ENCODE data around the gene OTOP2. TPM values are rescaled to one million over a fixed set of nuclear protein-coding genes. Genes with fewer than 3 reads are reported as not detected.

OTOP2 gene
- total RNA-seq, 1 experiment from 2014 or later = not detected

GRCh38 chr17:74936470-74936799 lies 12.4 kb downstream of the OTOP2 start:
- peak overlapping the region; percentile 39 for H3K4me3 Mint-ChIP-seq

GRCh38 chr17:74937064-74938051 lies 13.3 kb downstream of the OTOP2 start:
- no peaks in the 10 kb centered on the region for H3K9me3 Mint-ChIP-seq
- DNase-seq (ENCODE audit: low spot score) (no peak), ATAC-seq (no peak)
- TF ChIP-seq NR1H2 (CRISPR knock-in tag; IDR thresholded peaks at IDR 0.05) (no peak), JUN (CRISPR knock-in tag; IDR thresholded peaks at IDR 0.05) (0 out of 2 replicates have a peak, but pooled peaks have one; percentile 29), AR (CRISPR knock-in tag; IDR thresholded peaks at IDR 0.05) (no peak), E2F5 (CRISPR knock-in tag; IDR thresholded peaks at IDR 0.05) (no peak)
- H3K4me3 Mint-ChIP-seq = no peak overlapping the region
- peaks cover 2% of the 10 kb centered on the region; the same call in 1 of the 2 replicates for H3K4me1 Mint-ChIP-seq
- CTCF ChIA-PET = interaction anchor here (1.0 to 3.8 kb wide), 8 partner anchors 13 to 72 kb away, joined by 3 to 24 read pairs (median 8); partner anchors contain the start of gene OTOP2
- no peaks in the 10 kb centered on the region for H3K36me3 Mint-ChIP-seq
- peaks cover 77% of the 10 kb centered on the region for H3K27me3 Mint-ChIP-seq (ENCODE audit: low read depth)
- POLR2A ChIA-PET = interaction anchor here (0.6 kb wide), 1 partner anchor 24 kb away, joined by 3 read pairs; no protein-coding TSS in a partner anchor
- no peak overlapping the region for H3K27ac Mint-ChIP-seq

More at GRCh38 chr17:74936470-74936799, 12.4 kb downstream of the OTOP2 start:
- no peak for ATAC-seq
- DNase-seq (ENCODE audit: low spot score) = no peak
- peaks cover 80% of the 10 kb centered on the region for H3K27me3 Mint-ChIP-seq (ENCODE audit: low read depth)
- H3K36me3 Mint-ChIP-seq = no peaks in the 10 kb centered on the region
- H3K9me3 Mint-ChIP-seq = no peaks in the 10 kb centered on the region
- TF ChIP-seq ZNF317 (CRISPR knock-in tag; IDR thresholded peaks at IDR 0.05; ENCODE audit: borderline replicate concordance, low read depth) (no peak), FOXP4 (CRISPR knock-in tag; IDR thresholded peaks at IDR 0.05) (no peak), TP53 (CRISPR knock-in tag; IDR thresholded peaks at IDR 0.05) (no peak)
- H3K4me1 Mint-ChIP-seq = peaks cover 2% of the 10 kb centered on the region; the same call in 1 of the 2 replicates
- POLR2A ChIA-PET = no interaction called here
- no peak overlapping the region for H3K27ac Mint-ChIP-seq
- CTCF ChIA-PET = interaction anchor here (1.3 to 3.8 kb wide), 7 partner anchors 13 to 25 kb away, joined by 3 to 24 read pairs (median 12); partner anchors contain the start of gene OTOP2

GRCh38 chr17:74938194-74938950 lies 14.3 kb downstream of the OTOP2 start:
- no peaks in the 10 kb centered on the region for H3K36me3 Mint-ChIP-seq
- peaks cover 68% of the 10 kb centered on the region for H3K27me3 Mint-ChIP-seq (ENCODE audit: low read depth)
- H3K4me1 Mint-ChIP-seq = peaks cover 4% of the 10 kb centered on the region
- POLR2A ChIA-PET = no interaction called here
- CTCF ChIA-PET = interaction anchor here (0.9 to 3.8 kb wide), 8 partner anchors 14 to 73 kb away, joined by 3 to 24 read pairs (median 9); partner anchors contain the start of genes OTOP2 and USH1G
- ATAC-seq (no peak), DNase-seq (ENCODE audit: low spot score) (no peak)
- H3K27ac Mint-ChIP-seq = no peak overlapping the region
- no peak overlapping the region for H3K4me3 Mint-ChIP-seq
- H3K9me3 Mint-ChIP-seq = no peaks in the 10 kb centered on the region
- TF ChIP-seq PRRX2 (CRISPR knock-in tag; IDR thresholded peaks at IDR 0.05) = no peak
- TF ChIP-seq EMX1 (CRISPR knock-in tag; IDR thresholded peaks at IDR 0.05) = no peak
- TF ChIP-seq SMAD4 (CRISPR knock-in tag; IDR thresholded peaks at IDR 0.05) = no peak
- no peak for TF ChIP-seq HMGXB4 (CRISPR knock-in tag; IDR thresholded peaks at IDR 0.05)
- TF ChIP-seq PREB (CRISPR knock-in tag; IDR thresholded peaks at IDR 0.05; ENCODE audit: borderline replicate concordance) = no peak
- TF ChIP-seq FOXP1 (CRISPR knock-in tag; IDR thresholded peaks at IDR 0.05; ENCODE audit: borderline replicate concordance) = no peak
- no peak for TF ChIP-seq STAT6 (CRISPR knock-in tag; conservative IDR thresholded peaks at IDR 0.05; ENCODE audit: low read depth)
- no peak for TF ChIP-seq USF2 (CRISPR knock-in tag; IDR thresholded peaks at IDR 0.05)
